Type B pancreatic cell (in vitro differentiated cells): ENCODE data around the gene PPP1R9A. TPM values are rescaled to one million over a fixed set of nuclear protein-coding genes. Genes with fewer than 3 reads are reported as not detected.

Experiments
- DNase-seq: peaks from one replicate; pipeline ENCODE4 v3.0.0; 2021; ENCODE audit warnings: mixed read lengths; ENCODE audit not compliant: unreplicated experiment; ENCODE audit errors: extremely low spot score
- H3K27ac Mint-ChIP-seq: 2 replicates; pipeline ENCODE4 v1.8.0; 2021; ENCODE audit warnings: mild to moderate bottlenecking, mixed read lengths
- H3K27me3 Mint-ChIP-seq: 2 replicates; pipeline ENCODE4 v1.8.0; 2021; ENCODE audit warnings: mixed read lengths
- H3K36me3 Mint-ChIP-seq: 2 replicates; pipeline ENCODE4 v1.8.0; 2021; ENCODE audit warnings: mixed read lengths
- H3K4me1 Mint-ChIP-seq: one replicate; pipeline ENCODE4 v1.8.0; 2021; ENCODE audit warnings: mixed read lengths; ENCODE audit not compliant: unreplicated experiment
- H3K4me3 Mint-ChIP-seq: 2 replicates; pipeline ENCODE4 v1.8.0; 2021; ENCODE audit warnings: mild to moderate bottlenecking, mixed read lengths
- H3K9me3 Mint-ChIP-seq: 2 replicates; pipeline ENCODE4 v1.8.0; 2021; ENCODE audit warnings: mixed read lengths
- total RNA-seq: library from RNA; stranded (reverse); gene quantifications from 2 replicates; pipeline ENCODE4 v1.2.1, GENCODE V29; 2021; ENCODE audit warnings: low replicate concordance
- TF ChIP-seq, protein P1 (sequence below): fragments of 200-600 bp; sonication (generic); conservative IDR thresholded peaks from 2 replicates; pipeline ENCODE4 v1.5.0; 2021; ENCODE audit warnings: antibody characterized with exemption, mild to moderate bottlenecking

The PPP1R9A gene
- total RNA-seq, 1 donor from 2014 or later = 21.3 TPM

DNA sequence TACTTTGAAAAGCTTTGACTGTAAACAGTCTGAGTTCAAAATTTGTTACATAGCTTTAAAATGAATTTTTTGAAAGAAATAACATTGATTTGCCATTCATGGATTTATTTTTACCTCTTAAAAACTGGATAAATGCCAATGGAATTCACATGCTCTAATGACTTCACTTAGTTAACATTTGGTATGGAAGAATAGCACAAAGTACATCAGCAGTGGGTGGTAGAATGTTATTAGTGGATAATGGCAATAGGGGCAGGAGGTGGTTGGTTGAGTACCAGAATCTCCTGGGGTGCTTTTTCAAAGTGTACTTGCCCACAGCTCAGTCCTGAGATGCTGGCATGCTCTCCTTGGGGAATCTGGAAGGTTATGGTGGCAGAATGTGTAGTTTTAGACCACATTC is 4.7 kb downstream of the PPP1R9A start:
- no peaks in the 10 kb centered on the region for H3K27me3 Mint-ChIP-seq
- H3K36me3 Mint-ChIP-seq = peaks cover 22% of the 10 kb centered on the region
- DNase-seq = no peak
- TF ChIP-seq, protein P1, sequence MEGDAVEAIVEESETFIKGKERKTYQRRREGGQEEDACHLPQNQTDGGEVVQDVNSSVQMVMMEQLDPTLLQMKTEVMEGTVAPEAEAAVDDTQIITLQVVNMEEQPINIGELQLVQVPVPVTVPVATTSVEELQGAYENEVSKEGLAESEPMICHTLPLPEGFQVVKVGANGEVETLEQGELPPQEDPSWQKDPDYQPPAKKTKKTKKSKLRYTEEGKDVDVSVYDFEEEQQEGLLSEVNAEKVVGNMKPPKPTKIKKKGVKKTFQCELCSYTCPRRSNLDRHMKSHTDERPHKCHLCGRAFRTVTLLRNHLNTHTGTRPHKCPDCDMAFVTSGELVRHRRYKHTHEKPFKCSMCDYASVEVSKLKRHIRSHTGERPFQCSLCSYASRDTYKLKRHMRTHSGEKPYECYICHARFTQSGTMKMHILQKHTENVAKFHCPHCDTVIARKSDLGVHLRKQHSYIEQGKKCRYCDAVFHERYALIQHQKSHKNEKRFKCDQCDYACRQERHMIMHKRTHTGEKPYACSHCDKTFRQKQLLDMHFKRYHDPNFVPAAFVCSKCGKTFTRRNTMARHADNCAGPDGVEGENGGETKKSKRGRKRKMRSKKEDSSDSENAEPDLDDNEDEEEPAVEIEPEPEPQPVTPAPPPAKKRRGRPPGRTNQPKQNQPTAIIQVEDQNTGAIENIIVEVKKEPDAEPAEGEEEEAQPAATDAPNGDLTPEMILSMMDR = no peak
- peak overlapping the region; percentile 48 for H3K4me3 Mint-ChIP-seq
- H3K27ac Mint-ChIP-seq = no peak overlapping the region
- H3K9me3 Mint-ChIP-seq = no peaks in the 10 kb centered on the region
- H3K4me1 Mint-ChIP-seq = peaks cover 35% of the 10 kb centered on the region

DNA sequence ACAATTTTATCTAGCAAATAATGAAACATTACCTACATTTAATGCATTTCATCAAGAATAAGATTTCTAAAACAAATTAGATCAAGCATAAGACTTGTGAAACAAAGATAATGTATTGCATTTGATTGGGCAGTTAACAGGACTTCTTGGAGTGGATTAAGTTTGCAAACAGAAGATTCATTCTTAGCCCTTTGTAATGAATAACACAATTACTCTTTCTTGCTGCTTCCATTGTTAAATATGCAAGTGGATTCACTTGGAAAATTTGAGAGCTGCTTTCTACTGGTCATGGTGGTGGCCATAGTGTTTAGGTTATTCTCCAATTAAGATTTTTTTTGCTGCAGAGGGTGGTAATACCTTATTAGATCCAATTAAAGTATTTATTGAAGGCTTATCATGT is 6.0 kb downstream of the PPP1R9A start:
- H3K4me1 Mint-ChIP-seq = peaks cover 35% of the 10 kb centered on the region
- H3K4me3 Mint-ChIP-seq = no peak overlapping the region
- no peak overlapping the region for H3K27ac Mint-ChIP-seq

DNA sequence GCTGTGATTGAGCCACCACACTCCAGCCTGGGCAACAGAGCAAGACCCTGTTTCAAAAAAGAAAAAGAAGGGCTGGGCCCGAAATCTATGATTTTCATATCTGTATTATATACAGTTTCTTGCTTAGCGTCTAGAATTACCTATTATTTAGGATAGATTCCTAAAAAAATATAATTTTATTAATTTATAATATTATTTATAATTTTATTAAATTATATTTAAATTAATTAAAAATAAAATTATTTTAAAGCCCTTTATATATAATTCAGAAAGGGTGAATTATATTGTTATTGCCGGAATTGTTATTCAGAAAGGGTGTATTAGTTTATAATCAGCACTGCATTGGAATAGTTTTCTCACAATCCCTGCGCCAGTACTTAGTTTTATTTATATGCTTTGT is 14.5 kb downstream of the PPP1R9A start:
- Mint-ChIP-seq H3K27me3 (no peaks in the 10 kb centered on the region), H3K36me3 (peaks cover 13% of the 10 kb centered on the region), H3K9me3 (peaks cover 5% of the 10 kb centered on the region), H3K4me1 (peaks cover 17% of the 10 kb centered on the region), H3K4me3 (no peak overlapping the region), H3K27ac (no peak overlapping the region)
- TF ChIP-seq, protein P1 = no peak
- no peak for DNase-seq

More for the DNA sequence above, 6.0 kb downstream of the PPP1R9A start:
- no peak for DNase-seq
- Mint-ChIP-seq H3K36me3 (peaks cover 27% of the 10 kb centered on the region), H3K9me3 (no peaks in the 10 kb centered on the region), H3K27me3 (no peaks in the 10 kb centered on the region)
- TF ChIP-seq, protein P1 = no peak

DNA sequence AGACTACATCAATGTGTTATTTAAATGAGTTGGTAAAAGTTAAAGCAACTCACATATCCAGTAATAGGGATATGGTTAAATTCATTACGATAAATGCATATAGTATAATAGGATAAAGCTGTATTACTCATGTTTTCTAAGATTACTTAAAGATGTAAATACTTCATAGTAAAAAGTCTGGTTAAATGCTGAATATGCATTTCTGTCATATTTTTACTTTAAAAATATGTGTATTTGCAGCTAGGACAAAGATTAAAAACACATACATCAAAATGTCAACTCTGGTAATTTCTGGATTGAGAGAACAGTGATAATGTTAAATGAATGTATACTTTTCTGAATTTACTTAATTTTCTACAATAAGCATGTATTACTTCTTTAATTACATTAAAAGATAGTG is 15.1 kb downstream of the PPP1R9A start:
- H3K27me3 Mint-ChIP-seq = no peaks in the 10 kb centered on the region
- H3K36me3 Mint-ChIP-seq = peaks cover 13% of the 10 kb centered on the region
- TF ChIP-seq, protein P1 = no peak
- H3K4me3 Mint-ChIP-seq = no peak overlapping the region
- DNase-seq = no peak
- peaks cover 5% of the 10 kb centered on the region for H3K9me3 Mint-ChIP-seq
- no peak overlapping the region for H3K27ac Mint-ChIP-seq
- peaks cover 17% of the 10 kb centered on the region for H3K4me1 Mint-ChIP-seq

DNA sequence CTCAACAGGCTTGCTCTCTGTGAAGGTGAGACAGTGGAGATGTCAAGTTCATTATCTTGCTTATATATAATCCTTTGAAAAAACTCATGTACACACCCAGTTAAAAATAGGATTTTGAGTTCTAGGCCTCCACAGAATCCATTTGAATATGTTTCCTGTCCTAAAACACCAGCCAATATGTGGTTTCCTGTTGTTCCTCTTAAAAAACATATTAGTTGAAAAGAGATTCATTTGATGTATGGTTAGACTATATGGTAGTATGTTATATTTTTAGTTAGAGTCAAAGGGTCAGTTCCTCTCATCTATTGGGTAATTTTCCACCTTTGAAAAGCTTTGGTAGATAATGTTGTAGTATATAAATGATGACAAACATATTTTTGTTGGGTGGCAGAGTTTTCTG is 16.0 kb downstream of the PPP1R9A start:
- H3K36me3 Mint-ChIP-seq = peaks cover 8% of the 10 kb centered on the region
- H3K4me1 Mint-ChIP-seq = peaks cover 17% of the 10 kb centered on the region
- no peak overlapping the region for H3K27ac Mint-ChIP-seq
- no peak overlapping the region for H3K4me3 Mint-ChIP-seq
- no peaks in the 10 kb centered on the region for H3K27me3 Mint-ChIP-seq
- TF ChIP-seq, protein P1 = no peak
- DNase-seq = no peak
- peaks cover 5% of the 10 kb centered on the region for H3K9me3 Mint-ChIP-seq

DNA sequence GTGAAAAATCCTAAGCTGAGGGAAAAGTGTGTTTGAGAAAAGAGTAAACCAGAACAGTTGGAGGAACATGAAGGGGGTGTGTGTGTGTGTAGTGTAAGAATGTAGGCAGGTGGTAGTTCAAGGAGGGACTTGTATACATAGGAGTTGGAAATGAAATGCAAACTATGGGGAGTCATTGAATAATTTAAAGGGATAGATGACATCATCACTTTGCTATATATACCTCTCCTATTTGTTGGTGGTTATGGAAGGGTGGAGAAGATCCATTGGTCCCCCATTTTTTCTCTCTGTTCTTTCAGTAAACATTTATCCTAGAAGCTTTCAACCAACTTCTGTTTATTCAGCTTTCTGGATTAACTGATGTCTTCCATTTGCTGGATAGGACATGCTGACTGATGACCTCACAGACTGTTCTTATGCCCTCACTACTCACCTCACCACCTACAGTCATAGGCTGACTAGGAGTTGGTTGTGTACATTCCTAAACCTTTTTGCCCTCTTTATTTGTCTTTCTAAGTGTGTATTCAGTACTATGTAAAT is 20.8 kb downstream of the PPP1R9A start:
- no peak overlapping the region for H3K27ac Mint-ChIP-seq
- DNase-seq = no peak
- no peaks in the 10 kb centered on the region for H3K36me3 Mint-ChIP-seq
- H3K4me3 Mint-ChIP-seq = no peak overlapping the region
- TF ChIP-seq, protein P1 = no peak
- no peaks in the 10 kb centered on the region for H3K27me3 Mint-ChIP-seq
- peaks cover 26% of the 10 kb centered on the region for H3K4me1 Mint-ChIP-seq
- no peaks in the 10 kb centered on the region for H3K9me3 Mint-ChIP-seq
